ENCODE data around the gene KRT1.
"Not testable (repeated sequence)": the region's sequence is repeated elsewhere in the genome, so short reads cannot be mapped to it uniquely, and the experiment has no call there.

The KRT1 gene

DNA sequence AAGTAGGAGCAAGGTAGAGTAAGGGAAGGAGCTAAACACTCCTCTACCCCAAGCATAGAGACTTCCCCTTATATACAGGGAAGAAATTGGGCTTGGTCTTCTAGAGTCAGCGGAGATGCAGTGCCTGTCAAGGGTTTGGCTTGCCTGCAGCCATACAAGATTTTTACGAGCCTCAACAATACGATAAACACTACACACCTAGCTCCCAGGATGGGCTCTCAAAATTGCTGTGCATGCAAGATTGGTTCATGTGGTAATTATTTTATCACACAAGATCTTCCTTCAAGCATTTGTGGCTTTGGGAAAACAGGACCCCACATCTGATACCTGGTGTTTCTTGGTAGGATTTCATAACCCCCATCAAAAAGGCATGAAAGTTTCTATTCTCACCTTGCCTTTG, at the start of gene KRT1:
Gene KRT1 (minus strand): TSS at position 45 of the 400 bp plus-strand sequence. CDS start 59 bp downstream, outside the sequence.
- DNase-seq: no peak

DNA sequence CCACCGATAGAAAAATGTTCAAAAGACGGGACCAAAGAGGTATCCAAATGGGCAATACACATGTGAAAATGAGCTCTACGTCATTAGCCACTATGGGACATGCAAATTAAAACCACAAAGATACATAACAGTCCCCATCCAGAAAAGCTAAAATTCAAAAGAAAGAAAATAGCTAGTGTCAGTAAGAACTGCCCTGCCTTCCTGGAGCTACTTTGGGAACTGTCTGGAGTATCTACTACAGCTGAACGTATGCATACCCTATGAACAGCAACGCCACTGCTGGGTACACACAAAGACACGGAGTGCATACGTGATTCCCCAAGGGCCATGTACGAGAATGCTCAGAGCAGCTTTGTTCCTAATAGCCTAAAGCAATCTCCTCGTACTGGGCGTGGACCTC, 48.9 kb upstream of the KRT1 start:
- no peak for DNase-seq

- no peak for DNase-seq
These were observed 48.2 kb upstream of the KRT1 start for GRCh38 chr12:52728374-52728773.

DNA sequence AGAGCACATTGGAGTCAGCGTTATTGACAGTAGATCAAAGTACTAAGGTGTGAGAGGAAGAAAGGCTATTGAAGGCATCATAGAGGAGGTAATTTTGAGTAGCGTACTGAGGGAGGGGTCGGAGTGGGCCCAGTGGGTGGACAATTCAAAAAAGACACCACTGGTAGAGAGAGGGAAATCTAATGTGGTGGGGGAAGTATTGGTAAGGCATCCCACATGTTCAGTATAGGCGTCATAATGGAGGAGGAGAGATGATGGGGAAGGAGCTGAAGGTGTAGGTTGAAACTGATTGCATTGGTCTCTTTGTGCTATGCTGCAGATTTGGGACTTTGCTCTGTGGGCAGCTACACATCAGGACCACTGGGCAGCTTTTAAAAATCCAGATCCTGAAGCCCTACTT, 46.8 kb upstream of the KRT1 start:
- no peak for DNase-seq

DNA sequence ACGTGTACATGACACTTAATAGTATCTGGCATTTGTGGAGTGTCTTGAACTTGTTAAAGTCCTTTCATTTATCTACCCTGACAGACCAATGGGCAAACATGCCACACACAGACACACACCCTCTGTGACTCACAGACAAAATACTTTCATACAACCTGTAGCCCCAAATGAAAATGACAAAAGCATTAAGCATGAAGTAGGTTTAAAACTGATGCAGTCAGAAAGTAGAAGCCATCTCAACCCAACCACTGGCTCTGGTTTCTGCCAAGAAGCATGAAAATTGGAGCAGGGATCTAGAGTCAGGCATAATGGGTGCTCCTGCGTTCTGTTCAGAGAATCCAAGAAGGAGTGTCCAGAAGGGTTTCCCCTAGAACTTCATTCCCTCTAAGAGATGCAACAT, 46.2 kb upstream of the KRT1 start:
- DNase-seq: no peak

DNA sequence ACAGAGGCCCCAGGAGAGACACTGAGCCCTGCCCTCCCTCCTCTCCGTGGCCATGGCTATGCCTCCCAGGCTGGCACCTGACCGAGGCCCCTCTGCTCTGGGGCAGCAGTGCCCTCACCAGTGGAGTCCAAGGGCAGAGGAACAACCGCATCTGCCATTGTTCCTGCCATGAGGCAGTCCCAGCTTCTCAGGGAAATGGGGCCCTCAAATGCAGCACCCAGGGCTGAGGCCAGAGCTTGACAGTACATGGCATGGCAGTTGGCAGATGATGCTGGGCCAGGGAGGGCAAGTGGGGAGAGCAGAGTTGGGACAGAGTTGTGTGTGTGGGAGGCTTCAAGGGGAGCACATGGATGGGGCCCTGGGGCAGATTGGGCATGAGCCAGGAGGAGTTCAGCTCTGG, 44.2 kb upstream of the KRT1 start:
- no peak for DNase-seq

DNA sequence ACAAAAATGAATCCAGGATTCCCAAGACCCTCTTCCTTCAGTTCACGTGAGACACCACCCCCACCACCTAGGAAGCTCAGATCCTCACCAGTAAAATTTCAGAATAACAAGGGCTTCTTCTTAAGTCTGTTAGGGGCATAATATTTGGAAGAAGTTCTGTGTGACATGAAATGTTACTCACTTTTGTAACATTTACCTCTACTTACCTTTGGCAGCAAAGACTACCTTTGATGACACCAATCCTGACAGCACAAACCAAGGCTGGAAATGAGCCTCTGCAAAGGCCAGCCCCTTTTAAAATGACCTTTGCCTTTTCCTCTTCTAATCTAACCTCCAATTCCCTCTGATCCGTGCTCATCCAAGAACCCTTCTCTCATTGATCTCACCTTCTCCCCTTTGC, 42.5 kb upstream of the KRT1 start:
- no peak for DNase-seq

- DNase-seq: no peak
These were observed 41.7 kb upstream of the KRT1 start for GRCh38 chr12:52721838-52722470.

GRCh38 chr12:52720365-52720886, 40.2 kb upstream of the KRT1 start:
- no peak for DNase-seq

DNA sequence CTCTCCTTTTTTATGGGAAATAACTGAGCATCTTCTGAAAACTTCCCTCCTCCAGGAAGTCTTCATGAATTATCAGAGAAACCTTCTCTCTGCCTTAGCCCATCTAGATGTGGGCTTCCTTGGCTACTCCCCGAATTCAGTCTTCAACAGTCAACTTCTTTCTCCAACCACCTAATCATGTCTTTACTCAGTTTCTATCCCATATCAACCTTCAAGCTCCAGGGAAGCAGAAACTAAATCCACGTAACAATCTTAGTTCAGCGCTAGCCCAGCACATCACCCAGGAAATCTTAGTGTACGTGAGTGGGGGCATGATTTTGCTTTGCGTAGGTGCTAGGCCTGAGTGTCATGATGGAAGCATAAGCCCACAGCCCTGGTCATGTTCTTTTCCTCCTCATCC, 35.9 kb upstream of the KRT1 start:
- no peak for DNase-seq

DNA sequence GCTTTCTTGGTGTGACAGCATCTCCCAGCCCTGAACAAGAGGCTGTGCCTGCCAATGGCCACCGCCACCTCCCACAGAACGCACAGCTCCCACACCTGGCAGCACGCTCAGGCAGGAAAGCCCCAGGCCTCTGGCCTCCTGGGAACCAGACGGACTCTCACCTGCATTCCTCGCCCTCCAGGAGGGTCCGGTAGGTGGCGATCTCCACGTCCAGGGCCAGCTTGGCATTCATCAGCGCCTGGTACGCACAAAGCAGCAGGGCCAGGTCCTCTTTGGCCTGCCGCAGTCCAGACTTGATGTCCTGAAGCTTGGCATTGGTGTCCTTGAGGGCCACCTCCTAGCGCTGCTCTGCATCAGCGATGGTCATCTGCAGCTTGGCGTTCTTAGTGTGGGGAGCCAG, 35.2 kb upstream of the KRT1 start:
- DNase-seq: no peak

GRCh38 chr12:52714887-52715281, 34.7 kb upstream of the KRT1 start:
- no peak for DNase-seq

DNA sequence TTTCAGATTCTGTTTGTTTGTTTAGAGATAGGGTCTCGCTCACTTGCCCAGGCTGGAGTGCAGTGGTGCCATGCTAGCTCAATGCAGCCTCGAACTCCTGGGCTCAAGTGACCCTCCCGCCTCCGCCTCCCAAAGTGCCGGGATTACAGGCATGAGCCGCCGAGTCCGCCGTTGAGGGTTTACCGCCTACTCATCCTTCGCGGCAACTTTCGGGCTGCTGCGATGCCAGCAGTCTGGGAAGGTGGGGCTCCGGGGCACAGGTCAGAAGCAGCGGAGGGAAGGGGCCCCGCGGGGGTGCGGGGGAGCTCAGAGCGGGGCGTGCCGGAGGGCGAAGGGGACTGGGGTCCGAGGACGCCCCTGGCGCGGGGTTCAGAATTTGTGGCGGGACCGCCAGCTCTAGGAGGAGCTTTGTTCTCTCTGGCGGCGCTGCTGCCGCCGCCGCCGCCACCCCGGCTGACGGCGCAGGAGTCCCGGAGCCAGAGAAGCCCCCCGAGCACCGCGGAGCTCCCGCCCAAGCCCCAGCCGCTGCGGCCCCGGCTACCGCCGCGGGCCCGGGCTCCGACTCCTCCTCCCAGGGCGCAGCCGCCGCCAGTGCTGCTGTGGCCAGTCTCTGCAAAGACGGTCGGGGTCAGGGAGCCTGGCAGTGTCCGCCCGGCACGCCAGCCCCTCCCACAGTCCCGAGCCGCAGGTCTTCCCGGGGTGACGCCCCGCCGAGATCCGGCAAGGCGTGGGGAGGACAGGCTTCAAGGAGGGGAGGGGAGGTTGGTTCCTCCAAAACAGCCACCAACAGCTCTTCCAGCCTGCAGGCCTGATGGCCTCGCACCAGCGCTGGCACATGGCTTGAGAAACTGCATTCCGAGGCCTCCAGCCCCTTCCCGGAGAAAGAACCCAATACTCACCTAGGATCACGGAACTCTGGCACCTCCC, 34.0 kb upstream of the KRT1 start:
- no peak for DNase-seq

DNA sequence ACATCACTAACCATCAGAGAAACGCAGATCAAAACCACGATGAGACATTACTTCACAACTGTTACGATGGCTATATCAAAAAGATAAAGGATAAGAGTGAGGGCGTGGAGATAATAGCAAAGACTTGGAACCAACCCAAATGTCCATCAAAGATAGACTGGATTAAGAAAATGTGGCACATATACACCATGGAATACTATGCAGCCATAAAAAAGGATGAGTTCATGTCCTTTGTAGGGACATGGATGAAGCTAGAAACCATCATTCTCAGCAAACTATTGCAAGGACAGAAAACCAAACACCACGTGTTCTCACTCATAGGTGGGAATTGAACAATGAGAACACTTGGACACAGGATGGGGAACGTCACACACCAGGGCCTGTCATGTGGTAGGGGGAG, 31.9 kb upstream of the KRT1 start:
- DNase-seq: not testable (repeated sequence)

- DNase-seq: no peak
These were observed 30.5 kb upstream of the KRT1 start for GRCh38 chr12:52710730-52711129.

GRCh38 chr12:52708010-52708409, 27.8 kb upstream of the KRT1 start:
- no peak for DNase-seq

DNA sequence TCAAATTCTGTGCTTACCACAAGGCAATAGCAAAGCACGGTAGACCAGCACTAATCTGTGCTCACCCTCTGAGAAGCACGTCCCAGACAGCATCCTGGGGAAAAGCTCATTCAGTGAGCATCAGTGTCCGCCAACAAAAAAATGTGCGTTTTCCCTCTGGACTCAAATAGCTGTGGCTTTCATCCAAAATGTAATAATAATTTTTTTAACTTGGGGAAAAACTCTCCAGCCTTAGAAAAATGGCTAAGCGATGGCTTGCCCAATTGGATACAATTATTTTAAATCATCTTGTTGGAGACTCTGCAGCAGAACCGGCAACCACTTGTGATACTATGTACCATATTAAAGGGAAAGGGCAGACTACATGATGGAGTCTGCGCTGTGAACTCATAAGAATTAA, 24.3 kb upstream of the KRT1 start:
- DNase-seq: no peak

GRCh38 chr12:52703878-52704277, 23.7 kb upstream of the KRT1 start:
- DNase-seq: no peak

DNA sequence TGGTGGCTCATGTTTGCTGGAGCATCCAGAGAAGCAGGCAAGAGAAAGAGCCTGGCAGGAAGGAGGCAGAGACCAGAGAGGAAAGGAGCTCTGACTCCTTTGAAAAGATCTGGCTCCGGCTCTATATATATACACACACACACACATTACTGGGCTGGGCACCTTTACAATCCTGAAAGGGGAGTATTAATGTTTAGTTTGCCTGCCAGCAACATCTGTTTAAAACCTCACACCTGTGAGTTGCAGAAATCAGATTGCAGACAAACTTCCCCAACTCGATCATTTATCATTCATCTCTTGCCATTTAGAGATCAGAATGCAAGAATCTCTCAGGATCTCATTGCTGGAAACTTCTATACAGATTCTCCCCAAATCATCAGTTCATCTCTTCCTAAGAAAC, 23.2 kb upstream of the KRT1 start, which contains the start of gene KRT77:
Gene KRT77 (minus strand): TSS at position 101 of the 400 bp plus-strand sequence. CDS start 90 bp downstream, at position 11.
- DNase-seq: no peak

GRCh38 chr12:52702338-52702737, 22.1 kb upstream of the KRT1 start:
- no peak for DNase-seq

DNA sequence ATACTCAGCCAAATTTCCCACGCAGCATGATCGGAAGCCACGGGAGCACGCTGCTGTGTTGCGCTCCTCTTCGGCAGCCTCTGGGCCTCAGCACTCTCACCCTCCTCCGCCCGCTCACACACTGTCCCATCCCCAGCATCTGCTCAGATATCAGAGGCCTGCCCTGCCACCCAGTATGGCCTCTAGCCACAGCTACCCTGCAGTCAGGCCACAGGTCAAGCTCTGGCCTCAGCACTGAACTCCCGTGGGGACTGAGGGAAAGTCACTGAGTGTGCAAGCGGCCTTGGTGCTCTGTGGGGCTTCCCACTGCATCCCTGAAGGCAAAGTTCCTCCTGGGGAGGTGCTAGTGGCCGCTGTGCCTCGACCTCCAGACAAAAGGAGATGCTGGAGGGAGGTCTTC, 21.1 kb upstream of the KRT1 start:
- no peak for DNase-seq

DNA sequence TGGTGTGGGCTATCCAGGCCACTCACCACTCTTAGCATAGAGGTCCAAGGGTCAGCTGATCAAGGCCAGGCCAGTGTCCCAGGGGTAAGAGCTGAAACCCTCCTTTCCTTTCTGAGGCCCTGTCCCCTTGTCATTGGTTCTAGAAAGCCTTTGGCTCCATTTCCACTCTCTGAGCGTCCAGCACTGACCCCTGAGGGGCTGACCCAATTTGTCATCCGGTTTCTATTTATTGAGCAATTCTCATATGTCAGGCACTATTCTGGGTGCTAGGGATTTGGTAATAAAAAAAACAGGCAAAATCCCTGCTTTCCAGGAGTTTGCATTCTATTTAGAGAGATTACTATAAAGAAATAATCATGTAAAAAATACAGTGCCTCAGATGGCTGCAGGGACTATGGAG, 19.8 kb upstream of the KRT1 start:
- no peak for DNase-seq

DNA sequence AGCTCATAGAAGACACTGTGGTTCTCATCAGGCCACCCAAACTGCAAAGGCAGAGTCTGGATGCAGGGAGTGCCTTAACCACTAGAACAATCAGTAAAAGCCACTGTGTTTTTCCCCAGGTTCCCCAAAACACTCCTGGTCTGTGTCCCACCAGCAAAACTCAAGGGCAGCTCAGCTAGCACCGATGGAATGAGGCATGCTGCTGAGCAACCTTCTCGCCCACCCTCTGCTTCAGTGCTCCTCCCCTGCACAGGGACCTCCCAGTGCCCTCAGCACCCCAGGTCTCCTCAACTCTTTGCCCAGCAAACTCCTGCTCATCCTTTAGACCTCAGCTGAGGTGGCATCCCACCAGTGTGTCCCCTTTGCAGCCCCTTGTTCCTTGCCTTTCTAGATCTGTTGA, 19.2 kb upstream of the KRT1 start:
- no peak for DNase-seq
